Pancreas (tissue), 10 donors: Measurements from ENCODE around the gene UBL4A. TPM values are rescaled to one million over a fixed set of nuclear protein-coding genes. Genes with fewer than 3 reads are reported as not detected.

Source experiments
- ATAC-seq, 4 donors: fragments of 200-7000 bp; cut with Tn5 transposase; one replicate each; pipeline versions ENCODE4 v1.8.0 to v1.9.1; 2020; ENCODE audit warnings: mild to moderate bottlenecking in 4 of 4, moderate library complexity in 4 of 4
- DNase-seq, 6 donors: peaks; one replicate each; pipeline ENCODE4 v3.0.0-alpha.2; 2020
- FAIRE-seq: peaks from 2 replicates; lab custom pipeline; 2012; peaks lifted over from hg19 to GRCh38; lab: Jason Lieb, UNC
- H3K27ac ChIP-seq, 4 donors: fragments of 200-600 bp; sonication (generic); 1 replicate in 3 of 4; 2 replicates in 1 of 4; pipeline versions ENCODE4 v1.5.0 to v1.8.0; 2020
- H3K27me3 ChIP-seq, 4 donors: fragments of 200-600 bp; one replicate each; pipeline ENCODE4 v1.8.0; 2021
- H3K36me3 ChIP-seq, 3 donors: fragments of 200-600 bp; sonication (generic) in 1 of 3; one replicate each; pipeline versions ENCODE4 v1.5.0 to v1.8.0; 2020 to 2021
- H3K4me1 ChIP-seq, 3 donors: fragments of 200-600 bp; one replicate each; pipeline ENCODE4 v1.8.0; 2021
- H3K4me3 ChIP-seq, 4 donors: fragments of 200-600 bp; sonication (generic) in 2 of 4; one replicate each; pipeline versions ENCODE4 v1.5.0 to v1.8.0; 2020 to 2021
- H3K9me3 ChIP-seq, 4 donors: fragments of 200-600 bp; one replicate each; pipeline ENCODE4 v1.8.0; 2021
- WGBS, 2 donors: extraction: QIAGEN DNeasy Blood & Tissue Kit; methylation state at CpG; one replicate each; pipeline ENCODE4 v1.1.7; 2013; 5-methylcytosine and 5-hydroxymethylcytosine counted together
- intact Hi-C, 3 donors: fragments of 100-400 bp; cut with DNase I; formaldehyde crosslinking; loops; one replicate each; pipeline versions ENCODE4 v1.11.1 to v1.14.2; 2022
- polyA plus RNA-seq, 2 donors: library from polyadenylated mRNA; stranded (reverse); fragments of 200-250 nt; gene quantifications; one replicate each; pipeline ENCODE4 v1.2.3, GENCODE V29; 2013
- total RNA-seq, 6 donors: library from RNA; stranded (reverse); fragmentation: NEBNext Ultra II Directional in 4 of 6; extraction: Animal tissue kit (Norgen Biotek cat#: 25700) in 4 of 6; gene quantifications; one replicate each; pipeline versions ENCODE4 v1.2.1 to v1.2.4, GENCODE V29; 2021 to 2023
- TF ChIP-seq, protein P1 (sequence below), 4 donors: fragments of 200-600 bp; sonication (generic) in 3 of 4; IDR thresholded peaks; one replicate each; pipeline versions ENCODE4 v1.5.0 to v1.8.0; 2021; ENCODE audit warnings: antibody characterized with exemption in 4 of 4
- donor health status: healthy with polysubstance abuse.
- donor health status: DM: no; HTN: no; CAD: no; lungs with moderate emphysema.
- donor health status: DM: no; HTN: no; CAD: no.
- donor health status: control.
- donor health status: control.
- donor health status: Bipolar disorder and iron deficiency.
- donor health status: DM: yes; HTN: yes; CAD: no.
- donor health status: DM: no; HTN: no; CAD: no.
- donor health status: DM: no; HTN: no; CAD: no.
- donor health status: DM: yes; HTN: yes; CAD: no.

The UBL4A gene
- total and polyA plus RNA-seq, 8 donors, result 13.6 to 32.2 (median 20.9) TPM

DNA sequence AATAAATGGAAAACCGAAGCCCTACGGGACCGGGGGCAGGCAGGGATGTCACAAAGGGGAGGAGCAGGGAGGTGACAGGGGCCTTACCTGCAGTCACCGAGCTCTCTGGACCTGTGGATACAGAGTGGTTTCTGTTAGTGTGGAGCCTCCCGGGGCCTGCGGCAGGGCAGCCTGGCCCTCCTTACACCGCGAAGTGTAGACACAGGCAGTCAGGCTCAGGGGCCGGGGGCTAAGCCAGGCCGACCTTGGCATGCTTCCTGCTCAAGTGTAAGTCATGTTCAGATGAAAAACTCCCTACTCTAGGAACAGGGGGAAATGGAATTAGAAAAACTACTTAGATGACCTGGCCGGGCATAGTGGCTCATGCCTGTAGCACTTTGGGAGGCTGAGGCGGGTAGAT lies 25.3 kb upstream of the UBL4A start:
- Histone ChIP-seq H3K27me3 (no peaks in the 10 kb centered on the region), H3K27ac (no peak overlapping the region), H3K9me3 (no peaks in the 10 kb centered on the region), H3K36me3 (peaks cover 0 to 6% (median 0%) of the 10 kb centered on the region in 3 donors), H3K4me1 (no peaks in the 10 kb centered on the region), H3K4me3 (no peak overlapping the region)
- FAIRE-seq, result no peak
- DNase-seq, result no peak
- TF ChIP-seq, protein P1, sequence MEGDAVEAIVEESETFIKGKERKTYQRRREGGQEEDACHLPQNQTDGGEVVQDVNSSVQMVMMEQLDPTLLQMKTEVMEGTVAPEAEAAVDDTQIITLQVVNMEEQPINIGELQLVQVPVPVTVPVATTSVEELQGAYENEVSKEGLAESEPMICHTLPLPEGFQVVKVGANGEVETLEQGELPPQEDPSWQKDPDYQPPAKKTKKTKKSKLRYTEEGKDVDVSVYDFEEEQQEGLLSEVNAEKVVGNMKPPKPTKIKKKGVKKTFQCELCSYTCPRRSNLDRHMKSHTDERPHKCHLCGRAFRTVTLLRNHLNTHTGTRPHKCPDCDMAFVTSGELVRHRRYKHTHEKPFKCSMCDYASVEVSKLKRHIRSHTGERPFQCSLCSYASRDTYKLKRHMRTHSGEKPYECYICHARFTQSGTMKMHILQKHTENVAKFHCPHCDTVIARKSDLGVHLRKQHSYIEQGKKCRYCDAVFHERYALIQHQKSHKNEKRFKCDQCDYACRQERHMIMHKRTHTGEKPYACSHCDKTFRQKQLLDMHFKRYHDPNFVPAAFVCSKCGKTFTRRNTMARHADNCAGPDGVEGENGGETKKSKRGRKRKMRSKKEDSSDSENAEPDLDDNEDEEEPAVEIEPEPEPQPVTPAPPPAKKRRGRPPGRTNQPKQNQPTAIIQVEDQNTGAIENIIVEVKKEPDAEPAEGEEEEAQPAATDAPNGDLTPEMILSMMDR (IDR thresholded peaks at IDR 0.05), result no peak
- ATAC-seq, result no peak
- intact Hi-C loops, result no loop called here
- 81 to 83% methylated on average over 12 of the region's 12 CpGs for WGBS, 2 donors

DNA sequence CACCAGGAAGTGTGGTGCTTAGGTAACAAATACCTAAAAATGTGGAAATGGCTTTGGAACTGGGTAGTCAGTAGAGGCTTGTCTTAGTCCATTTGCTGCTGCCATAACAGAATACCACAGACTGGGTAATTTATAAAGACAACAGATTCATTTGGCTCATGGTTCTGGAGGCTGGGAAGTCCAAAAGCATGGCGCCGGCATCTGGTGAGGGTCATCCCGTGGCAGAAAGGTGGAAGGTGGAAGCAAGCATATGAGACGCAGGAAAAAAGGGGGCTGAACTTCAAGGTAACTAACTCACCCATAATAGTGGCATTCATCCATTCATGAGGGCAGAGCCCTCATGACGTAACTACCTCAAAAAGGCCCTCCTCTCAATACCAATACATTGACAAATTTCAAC lies 23.0 kb upstream of the UBL4A start:
- 86 to 97% methylated on average over 5 of the region's 5 CpGs for WGBS, 2 donors

DNA sequence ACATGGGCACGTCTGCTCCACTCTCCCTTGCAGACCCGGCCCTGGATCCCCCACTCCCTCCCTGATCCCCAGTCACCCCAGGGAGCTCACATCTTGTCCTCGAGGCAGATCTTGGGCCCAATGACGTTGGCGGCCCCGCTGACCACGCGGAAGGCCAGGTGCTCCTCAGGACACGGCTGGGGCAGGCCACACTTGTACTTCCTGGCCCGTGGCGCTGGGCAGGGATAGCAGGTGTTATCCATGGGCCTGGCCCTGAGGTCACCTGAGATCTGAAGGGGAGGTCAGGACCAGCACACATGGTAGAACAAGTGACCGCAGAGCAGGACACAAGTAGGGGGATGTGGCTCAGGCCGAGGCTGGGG lies 21.9 kb upstream of the UBL4A start:
- TF ChIP-seq, protein P1 (IDR thresholded peaks at IDR 0.05), result no peak
- DNase-seq (peak in 1 of 6 donors; percentile 69), FAIRE-seq (no peak), ATAC-seq (no peak)
- no peaks in the 10 kb centered on the region for H3K9me3 ChIP-seq
- 82 to 84% methylated on average over 13 of the region's 13 CpGs for WGBS, 2 donors
- no peaks in the 10 kb centered on the region for H3K27me3 ChIP-seq
- H3K4me1 ChIP-seq, result no peaks in the 10 kb centered on the region
- H3K27ac ChIP-seq, result no peak overlapping the region
- peaks cover 0 to 6% (median 0%) of the 10 kb centered on the region in 3 donors for H3K36me3 ChIP-seq
- intact Hi-C loops, result no loop called here
- no peak overlapping the region for H3K4me3 ChIP-seq

More for the DNA sequence above, 23.0 kb upstream of the UBL4A start:
- ATAC-seq (no peak), DNase-seq (no peak), FAIRE-seq (no peak)
- no peaks in the 10 kb centered on the region for H3K27me3 ChIP-seq
- TF ChIP-seq, protein P1 (IDR thresholded peaks at IDR 0.05), result no peak
- intact Hi-C loops, result no loop called here
- H3K4me1 ChIP-seq, result no peaks in the 10 kb centered on the region
- H3K36me3 ChIP-seq, result peaks cover 0 to 6% (median 0%) of the 10 kb centered on the region in 3 donors
- no peak overlapping the region for H3K4me3 ChIP-seq
- no peak overlapping the region for H3K27ac ChIP-seq
- no peaks in the 10 kb centered on the region for H3K9me3 ChIP-seq

DNA sequence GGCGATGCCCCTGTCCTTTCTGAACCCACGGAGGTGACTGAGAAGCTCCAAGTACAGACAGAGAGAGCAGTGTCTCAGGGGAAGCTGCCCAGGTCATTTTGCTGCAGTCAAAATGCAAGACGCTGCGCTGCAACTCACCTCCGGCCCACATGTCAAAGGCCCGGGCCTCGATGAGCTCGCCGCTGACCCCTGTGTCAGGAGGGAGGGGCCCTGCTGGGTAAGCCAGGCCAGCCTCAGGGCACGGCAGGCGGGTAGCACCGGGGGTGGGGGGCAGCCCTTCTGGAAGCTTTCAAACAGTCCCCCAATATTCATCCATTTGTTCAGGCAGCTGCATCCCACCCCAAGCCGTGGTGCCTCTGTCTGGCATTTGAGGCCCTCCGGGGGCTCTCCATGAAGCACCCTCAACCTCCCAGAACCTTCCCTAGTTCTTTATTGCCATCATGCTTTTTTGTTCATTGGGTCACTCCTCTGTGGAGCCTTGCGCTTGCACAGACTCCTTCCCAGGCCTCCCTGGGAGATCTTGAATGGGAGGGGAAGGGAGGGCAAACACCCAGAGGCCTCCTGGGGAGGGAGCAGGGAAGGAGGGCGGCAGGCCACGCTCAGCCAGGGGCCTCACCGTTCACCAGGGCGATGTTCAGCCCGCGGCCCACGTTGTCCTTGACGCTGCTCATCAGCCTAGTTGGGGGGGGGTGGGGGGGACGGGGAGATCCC lies 21.4 kb upstream of the UBL4A start:
- DNase-seq (peak in 1 of 6 donors; percentile 67), ATAC-seq (no peak), FAIRE-seq (no peak)
- Histone ChIP-seq H3K27me3 (no peaks in the 10 kb centered on the region), H3K4me1 (no peaks in the 10 kb centered on the region), H3K9me3 (no peaks in the 10 kb centered on the region), H3K4me3 (no peak overlapping the region), H3K27ac (no peak overlapping the region), H3K36me3 (peaks cover 0 to 6% (median 0%) of the 10 kb centered on the region in 3 donors)
- intact Hi-C loops, result no loop called here
- 78 to 81% methylated on average over 21 to 24 of the region's 24 CpGs for whole genome bisulfite sequencing, 2 donors
- TF ChIP-seq, protein P1 (IDR thresholded peaks at IDR 0.05), result no peak
